ENCODE data around the gene RXFP3.

- TF ChIP-seq CTCF (IDR thresholded peaks at IDR 0.05; ENCODE audit: low read depth, low read length) (no peak), MAX (IDR thresholded peaks at IDR 0.05; ENCODE audit: low read depth, low read length) (no peak; the same call in 1 of the 2 replicates), POLR2A (IDR thresholded peaks at IDR 0.05; ENCODE audit: extremely low read depth, insufficient read length) (no peak), MYC (IDR thresholded peaks at IDR 0.05; ENCODE audit: low read depth, low read length) (no peak)
Measured at GRCh38 chr5:33985447-33985846, 49.3 kb downstream of the RXFP3 start.
